ENCODE data around the gene MPPED2.
A peak's percentile ranks its signal among the peaks of the same experiment; 100 is the strongest.

Gene MPPED2

GRCh38 chr11:30447058-30447640, 139.0 kb downstream of the MPPED2 start:
- DNase-seq = no peak

GRCh38 chr11:30446520-30446919, 139.6 kb downstream of the MPPED2 start:
- DNase-seq = no peak

GRCh38 chr11:30445056-30445455, 141.1 kb downstream of the MPPED2 start:
- DNase-seq = no peak

DNA sequence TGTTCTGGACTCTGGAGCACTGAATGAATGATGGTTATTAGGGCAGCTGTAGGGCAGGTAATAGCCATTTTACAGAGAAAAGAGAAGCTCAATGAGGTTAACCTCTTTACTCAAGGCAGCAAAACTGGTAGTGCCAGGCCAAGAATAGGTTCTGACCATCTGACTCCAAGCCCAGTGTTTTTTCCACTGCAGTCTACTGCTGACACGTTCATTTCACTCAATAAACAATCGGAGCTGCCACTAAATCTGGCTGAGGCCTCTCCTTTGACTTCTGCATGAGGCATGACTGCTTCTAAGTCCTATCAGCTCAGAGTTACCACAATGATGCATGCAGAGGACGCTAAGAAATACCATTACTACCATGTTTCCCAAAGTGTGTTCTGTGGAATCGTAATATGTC, 145.6 kb downstream of the MPPED2 start:
- no peak for DNase-seq

DNA sequence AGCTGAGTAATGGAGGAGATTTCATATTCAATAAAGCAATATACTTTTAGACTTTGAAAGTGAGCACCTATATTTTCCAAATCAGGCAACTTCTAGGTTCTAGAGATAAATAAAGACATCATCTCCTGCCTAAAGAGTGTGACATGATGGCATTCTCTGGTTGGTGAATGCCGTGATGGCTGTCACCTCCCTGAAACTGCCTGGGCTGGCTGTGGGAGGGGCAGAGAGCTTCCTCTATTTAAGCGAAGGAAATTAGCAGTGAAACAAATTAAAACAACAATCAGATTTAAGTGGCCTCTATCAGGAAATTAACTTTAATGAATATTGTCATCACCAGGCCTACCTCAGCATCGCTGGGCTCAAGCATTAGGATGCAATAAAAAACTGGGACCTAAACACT, 149.4 kb downstream of the MPPED2 start:
- DNase-seq = no peak

DNA sequence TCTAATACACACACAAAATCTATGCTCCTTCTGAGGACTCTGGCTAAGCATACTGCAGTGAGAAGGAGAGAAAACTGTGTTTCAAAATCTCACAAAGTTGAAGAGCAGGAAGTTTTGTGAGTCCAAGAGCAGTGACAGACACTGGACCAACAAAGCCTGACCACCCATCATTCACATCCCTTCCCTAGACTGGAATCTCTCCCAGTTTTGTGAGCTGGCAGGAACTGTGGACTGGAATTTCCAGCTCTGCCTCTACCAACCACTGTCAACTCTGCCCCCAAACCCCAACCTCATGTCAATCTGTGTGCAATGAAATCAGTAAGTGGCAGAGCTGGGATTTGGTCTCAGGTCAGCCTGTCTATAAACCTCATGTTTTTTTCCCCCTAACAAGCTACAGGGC, 150.7 kb downstream of the MPPED2 start:
- DNase-seq = no peak

DNA sequence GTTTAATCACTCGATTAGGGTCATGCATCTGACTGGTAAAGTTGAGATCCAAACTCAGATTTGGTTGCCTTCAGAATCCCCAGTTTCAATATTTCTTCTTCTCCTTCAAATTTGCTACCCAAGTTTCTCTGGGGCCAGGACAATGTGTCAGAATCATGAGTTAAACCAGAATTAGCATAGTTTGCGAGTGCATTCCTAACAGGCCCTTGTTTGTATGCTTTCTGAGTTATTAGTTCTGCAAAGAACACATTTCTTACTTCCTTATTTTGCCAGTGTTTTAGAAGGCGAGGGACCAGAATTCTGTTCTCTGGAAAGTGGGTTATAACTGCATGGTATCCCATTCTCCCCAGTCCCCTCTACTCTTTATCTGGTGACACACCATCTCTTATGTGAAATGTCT, 151.3 kb downstream of the MPPED2 start:
- no peak for DNase-seq

DNA sequence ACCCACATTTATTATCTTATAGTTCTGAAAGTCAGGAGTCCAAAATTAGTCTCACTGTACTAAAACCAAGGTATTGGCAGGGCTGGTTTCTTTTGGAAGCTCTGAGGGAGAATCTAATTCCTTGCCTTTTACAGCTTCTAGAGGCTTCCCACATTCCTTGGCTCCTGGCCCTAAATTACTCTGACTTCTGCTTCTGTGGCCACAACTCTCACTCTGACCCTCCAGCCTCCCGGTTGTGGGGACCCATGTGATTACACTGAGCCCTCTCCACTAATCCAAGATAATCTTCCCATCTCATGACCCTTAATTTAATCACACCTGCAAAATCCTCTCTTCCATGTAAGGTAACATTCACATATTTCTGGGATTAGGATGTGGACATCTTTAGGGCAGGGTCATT, 152.3 kb downstream of the MPPED2 start:
- no peak for DNase-seq

DNA sequence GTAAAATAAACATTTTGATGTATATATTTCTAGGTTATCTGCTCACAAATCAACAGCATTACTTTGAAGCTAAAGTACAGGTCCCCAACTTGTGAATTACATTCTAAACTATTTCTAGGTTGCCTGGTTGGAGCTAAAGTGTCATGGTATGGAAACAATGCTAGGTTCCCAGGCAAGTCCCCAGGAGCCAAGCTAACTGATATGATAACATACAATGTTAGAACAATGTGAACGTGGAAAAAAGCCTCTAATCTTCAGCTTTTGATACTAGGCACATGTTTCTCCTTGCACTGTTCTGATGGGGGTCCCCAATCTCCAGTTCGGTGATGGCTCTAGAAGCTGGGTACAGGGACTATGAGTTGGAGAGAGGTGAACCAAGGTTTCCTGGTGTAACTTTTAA, 153.4 kb downstream of the MPPED2 start:
- no peak for DNase-seq

DNA sequence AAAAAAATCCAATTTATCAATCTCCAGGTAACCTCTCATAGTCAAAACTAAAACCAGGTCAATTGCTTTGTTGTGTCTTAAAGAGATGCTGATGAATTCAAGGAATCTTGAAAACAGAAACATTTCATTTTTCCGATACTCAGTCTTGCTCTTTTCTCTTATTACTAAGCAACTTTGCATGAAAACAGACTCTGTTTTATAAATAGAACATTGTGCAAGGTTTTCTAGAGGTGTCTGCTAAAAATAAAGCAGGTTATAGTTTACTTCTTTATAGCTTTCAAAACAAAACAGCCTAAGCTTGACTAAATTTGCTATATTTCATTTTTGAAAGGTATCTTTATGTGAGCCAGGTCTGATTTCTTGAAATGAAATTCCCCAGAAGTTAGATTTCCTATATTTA, 154.0 kb downstream of the MPPED2 start:
- no peak for DNase-seq

DNA sequence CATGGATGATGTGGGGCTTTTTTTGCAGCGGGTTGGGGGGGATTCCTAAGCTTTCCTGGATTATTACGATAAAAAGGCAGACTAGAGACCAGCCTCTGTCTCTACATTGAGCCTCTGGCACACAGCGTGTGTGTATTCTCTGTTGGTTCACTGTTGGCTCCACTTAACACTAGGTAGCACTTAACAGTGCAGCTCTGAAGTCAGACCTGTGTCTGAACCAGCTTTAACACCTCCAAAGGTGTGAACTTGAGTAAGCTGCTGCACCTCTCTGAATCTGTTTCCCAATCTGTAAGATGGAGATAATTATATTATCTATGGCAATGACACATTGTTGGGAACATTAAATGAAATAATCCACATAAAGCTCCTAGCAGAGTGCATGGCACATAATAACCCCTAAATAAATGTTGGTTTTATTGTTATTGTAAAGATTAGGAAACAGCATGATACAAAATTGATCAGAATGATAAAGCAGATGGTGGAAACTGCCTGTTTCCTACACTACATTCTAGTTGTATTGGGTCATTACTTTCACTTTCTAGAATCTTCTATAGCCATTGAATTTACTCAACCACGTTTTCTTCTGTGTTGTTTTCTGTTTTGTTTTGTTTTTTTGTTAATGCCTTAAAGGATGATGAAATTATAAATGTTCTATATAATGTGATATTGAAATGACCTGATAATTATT, 154.9 kb downstream of the MPPED2 start:
- DNase-seq = no peak

GRCh38 chr11:30429550-30429949, 156.6 kb downstream of the MPPED2 start:
- DNase-seq = no peak

DNA sequence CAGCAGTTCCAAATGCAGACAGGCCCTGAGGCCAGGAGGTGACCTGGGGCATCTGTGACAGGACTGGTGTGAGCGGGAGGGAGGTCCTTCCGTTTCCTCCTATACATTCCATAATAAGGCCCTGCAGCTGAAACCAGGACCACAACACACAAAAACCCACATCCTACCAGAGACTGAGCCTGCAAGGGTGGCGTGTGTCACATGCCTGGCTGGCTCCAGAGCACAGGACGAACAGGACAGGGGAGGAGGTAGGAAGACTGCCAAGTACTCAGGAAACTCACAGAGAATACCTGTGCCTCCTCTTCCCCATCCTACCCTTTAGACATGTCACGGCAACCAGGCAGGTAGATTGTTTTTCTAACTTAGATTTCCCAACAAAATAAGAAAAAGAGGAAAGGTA, 159.4 kb downstream of the MPPED2 start:
- no peak for DNase-seq

DNA sequence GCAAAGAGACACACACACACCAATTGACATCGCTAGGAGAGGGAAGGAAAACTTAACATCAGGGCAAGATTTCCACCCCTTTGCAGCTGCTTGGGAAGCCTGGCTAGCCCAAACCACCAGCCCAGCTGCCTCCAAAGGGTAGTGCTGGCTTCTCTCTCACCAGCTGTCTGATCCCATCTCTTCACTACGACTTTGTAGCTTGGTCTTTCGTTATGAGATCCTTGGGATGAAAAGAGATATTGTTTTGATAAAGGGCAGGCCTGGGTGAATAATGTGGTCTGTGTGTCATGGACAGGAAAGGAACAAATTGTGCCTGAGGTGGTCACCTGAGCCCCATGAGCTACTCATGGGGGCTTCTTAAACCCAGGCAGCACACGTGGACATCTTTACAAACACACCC, 161.3 kb downstream of the MPPED2 start:
- DNase-seq = no peak

DNA sequence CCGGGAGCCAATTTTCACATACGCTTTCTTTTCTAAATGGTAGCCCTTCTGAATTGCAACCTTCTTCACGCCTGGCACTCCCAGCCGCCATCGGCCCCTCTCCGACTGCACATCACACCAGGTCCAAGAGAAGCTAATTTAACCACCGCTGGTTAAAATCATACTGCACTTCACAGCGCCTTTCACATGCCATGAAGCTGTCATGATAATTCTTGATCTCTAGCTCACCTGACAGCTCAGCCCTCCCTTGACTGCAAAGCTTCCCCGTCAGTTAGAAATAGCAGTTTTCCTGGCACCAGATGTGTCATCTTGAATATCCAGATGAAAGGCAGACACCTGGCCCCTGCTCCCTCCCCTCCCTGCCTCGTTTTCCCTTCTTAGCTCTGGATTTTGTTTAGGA, 161.8 kb downstream of the MPPED2 start:
- no peak for DNase-seq

GRCh38 chr11:30423886-30424285, 162.3 kb downstream of the MPPED2 start:
- no peak for DNase-seq

- no peak for DNase-seq
Observed at GRCh38 chr11:30423279-30423648, 162.9 kb downstream of the MPPED2 start.

DNA sequence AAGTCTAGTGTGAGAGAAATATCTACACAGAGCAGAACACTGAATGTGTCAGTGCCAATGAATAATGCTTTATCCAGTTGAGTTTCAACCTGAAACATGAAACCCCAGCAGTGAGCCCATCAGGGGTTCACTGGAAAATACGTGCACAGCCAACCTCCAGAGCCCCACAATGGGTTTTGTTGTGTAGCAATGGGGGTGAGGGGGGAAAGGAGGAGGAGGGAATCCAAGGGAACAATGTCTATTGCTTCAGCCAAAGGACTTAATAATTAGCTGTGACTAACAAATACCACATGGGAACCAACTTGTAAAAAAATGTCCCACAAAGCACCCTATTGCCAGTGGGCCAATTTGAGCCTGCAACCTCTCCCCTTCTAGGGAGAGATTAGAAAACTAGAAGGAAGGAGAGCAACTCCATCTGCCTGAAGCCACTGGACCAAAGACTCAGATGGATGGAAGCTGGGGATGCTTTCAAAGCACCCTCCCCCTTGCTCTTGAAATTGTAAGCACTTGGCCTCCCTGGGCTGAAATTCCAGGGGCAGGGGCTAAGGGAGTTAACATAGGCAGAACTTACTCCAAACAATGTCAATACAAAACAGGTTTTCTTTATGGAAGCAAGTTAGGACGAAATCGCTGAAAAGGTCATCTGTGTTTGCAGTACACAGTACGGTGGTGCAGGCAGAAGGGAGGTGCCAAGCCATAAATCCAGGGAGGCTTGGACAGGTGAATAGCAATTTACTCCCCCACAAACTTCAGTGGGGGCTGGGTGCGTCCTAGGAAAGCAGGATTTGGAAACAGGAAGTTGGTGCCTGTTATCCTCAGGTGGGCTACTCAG, 163.5 kb downstream of the MPPED2 start:
- DNase-seq = no peak

GRCh38 chr11:30420233-30420787, 165.8 kb downstream of the MPPED2 start:
- DNase-seq = no peak

GRCh38 chr11:30414806-30415205, 171.3 kb downstream of the MPPED2 start:
- DNase-seq = no peak

DNA sequence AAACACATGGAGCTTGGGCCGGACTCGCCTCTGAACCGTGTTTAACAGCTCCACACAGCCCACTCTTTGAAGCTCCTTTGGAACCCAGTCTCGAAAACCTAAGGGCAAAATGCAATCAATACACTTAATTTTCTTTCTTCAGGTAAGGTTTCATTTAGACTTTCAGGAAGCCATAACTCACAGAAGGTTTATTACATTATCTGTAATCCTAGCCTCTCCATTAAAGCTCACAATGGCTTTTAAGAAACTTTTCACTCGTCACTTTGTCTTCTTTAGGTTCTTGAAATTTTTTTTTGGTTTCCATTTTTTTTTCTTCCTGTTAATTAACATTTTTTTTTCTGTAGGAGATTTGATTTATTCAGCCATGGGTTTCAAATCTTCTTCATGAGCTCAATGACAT, 171.9 kb downstream of the MPPED2 start:
- DNase-seq = no peak

DNA sequence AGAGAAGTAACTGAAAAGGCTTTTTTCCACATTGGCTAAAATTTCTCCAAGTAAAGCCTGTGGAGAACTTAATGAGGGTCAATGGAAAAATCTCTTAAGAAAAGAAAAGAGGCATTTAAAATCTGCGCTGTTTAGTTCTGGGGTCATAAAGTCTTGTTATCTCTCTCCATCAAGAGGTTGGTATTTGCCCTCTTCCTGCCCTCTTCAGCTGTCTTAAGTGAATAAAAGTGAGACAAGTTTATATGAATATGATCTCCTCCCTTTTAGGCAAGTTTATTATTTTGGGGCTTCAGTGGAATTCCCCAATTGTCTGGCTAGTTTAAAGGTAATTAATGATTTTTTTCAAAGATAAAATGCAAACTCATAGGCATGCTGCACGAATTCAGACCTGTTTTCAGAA, 173.6 kb downstream of the MPPED2 start:
- no peak for DNase-seq

DNA sequence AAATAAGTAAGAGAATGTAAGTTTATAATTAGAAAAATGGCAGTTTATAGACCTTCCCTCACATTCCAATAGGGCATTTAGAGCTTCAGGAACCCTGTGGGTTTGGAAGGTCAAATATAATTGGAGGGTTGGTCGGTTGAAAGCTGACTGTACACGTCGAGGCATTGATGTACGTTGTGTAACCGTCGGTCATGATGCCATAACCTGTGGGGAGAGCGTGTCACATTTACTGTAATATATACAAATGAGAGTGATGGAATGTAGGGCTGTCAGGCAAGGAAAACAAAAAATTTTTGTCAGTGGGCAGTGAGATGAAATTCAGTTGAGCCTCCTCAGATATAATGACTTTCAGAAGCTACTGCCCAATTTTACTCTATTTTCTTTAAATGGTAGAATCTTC, 174.8 kb downstream of the MPPED2 start:
- DNase-seq = peak; percentile 2

All from fibroblast of skin of right biceps (primary cell).